HCT116 (cell line): Measurements from ENCODE around the gene KRT17.

Experiments
- CBX3 ChIP-seq: IDR thresholded peaks from 2 replicates; pipeline ENCODE4 v1.6.1; 2012; ENCODE audit warnings: low read depth
- CEBPB ChIP-seq: IDR thresholded peaks from 2 replicates; pipeline ENCODE4 v1.6.1; 2012; ENCODE audit warnings: low read depth
- EZH2 ChIP-seq: fragments of 200-600 bp; sonication (generic); IDR thresholded peaks from 2 replicates; pipeline ENCODE4 v1.6.1; 2017; ENCODE audit warnings: antibody characterized with exemption, mixed run types
- FOSL1 ChIP-seq: IDR thresholded peaks from 2 replicates; pipeline ENCODE4 v1.6.1; 2012; ENCODE audit warnings: low read depth
- POLR2A ChIP-seq: IDR thresholded peaks from 2 replicates; pipeline ENCODE4 v1.7.0; 2011; ENCODE audit warnings: borderline replicate concordance; ENCODE audit not compliant: insufficient read depth, insufficient read length; ENCODE audit errors: extremely low read depth
- POLR2AphosphoS5 ChIP-seq: IDR thresholded peaks from 2 replicates; pipeline ENCODE4 v1.6.1; 2011; ENCODE audit warnings: mild to moderate bottlenecking, low read depth, low read length, moderate library complexity
- RAD21 ChIP-seq: IDR thresholded peaks from 2 replicates; pipeline ENCODE4 v1.6.1; 2012; ENCODE audit warnings: low read depth, mild to moderate bottlenecking
- SIN3A ChIP-seq: IDR thresholded peaks from 2 replicates; pipeline ENCODE4 v1.6.1; 2012; ENCODE audit warnings: low read depth
- ZNF274 ChIP-seq: fragments of 200-500 bp; sonication (Bioruptor generic); IDR thresholded peaks from 2 replicates; pipeline ENCODE4 v1.6.1; 2014; ENCODE audit warnings: mild to moderate bottlenecking, low read depth, low read length, inconsistent platforms
- TF ChIP-seq, protein P1 (sequence below), 3 experiments: fragments of 200-600 bp in 1 of 3; sonication (generic) in 1 of 3; IDR thresholded peaks in 2 of 3; conservative IDR thresholded peaks in 1 of 3; 2 replicates each; pipeline ENCODE4 v1.5.1; 2012 to 2017; ENCODE audit warnings: low read depth in 2 of 3, low read length in 2 of 3, antibody characterized with exemption in 1 of 3, borderline replicate concordance in 1 of 3, control low read depth in 1 of 3, mild to moderate bottlenecking in 1 of 3, mixed read lengths in 1 of 3, mixed run types in 1 of 3, moderate library complexity in 1 of 3; ENCODE audit not compliant: insufficient read depth in 1 of 3
- TF ChIP-seq, protein P2 (sequence below): IDR thresholded peaks from 2 replicates; pipeline ENCODE4 v1.6.1; 2012; ENCODE audit warnings: low read depth
- TF ChIP-seq, protein P3 (sequence below): IDR thresholded peaks from 2 replicates; pipeline ENCODE4 v1.6.1; 2012

DNA sequence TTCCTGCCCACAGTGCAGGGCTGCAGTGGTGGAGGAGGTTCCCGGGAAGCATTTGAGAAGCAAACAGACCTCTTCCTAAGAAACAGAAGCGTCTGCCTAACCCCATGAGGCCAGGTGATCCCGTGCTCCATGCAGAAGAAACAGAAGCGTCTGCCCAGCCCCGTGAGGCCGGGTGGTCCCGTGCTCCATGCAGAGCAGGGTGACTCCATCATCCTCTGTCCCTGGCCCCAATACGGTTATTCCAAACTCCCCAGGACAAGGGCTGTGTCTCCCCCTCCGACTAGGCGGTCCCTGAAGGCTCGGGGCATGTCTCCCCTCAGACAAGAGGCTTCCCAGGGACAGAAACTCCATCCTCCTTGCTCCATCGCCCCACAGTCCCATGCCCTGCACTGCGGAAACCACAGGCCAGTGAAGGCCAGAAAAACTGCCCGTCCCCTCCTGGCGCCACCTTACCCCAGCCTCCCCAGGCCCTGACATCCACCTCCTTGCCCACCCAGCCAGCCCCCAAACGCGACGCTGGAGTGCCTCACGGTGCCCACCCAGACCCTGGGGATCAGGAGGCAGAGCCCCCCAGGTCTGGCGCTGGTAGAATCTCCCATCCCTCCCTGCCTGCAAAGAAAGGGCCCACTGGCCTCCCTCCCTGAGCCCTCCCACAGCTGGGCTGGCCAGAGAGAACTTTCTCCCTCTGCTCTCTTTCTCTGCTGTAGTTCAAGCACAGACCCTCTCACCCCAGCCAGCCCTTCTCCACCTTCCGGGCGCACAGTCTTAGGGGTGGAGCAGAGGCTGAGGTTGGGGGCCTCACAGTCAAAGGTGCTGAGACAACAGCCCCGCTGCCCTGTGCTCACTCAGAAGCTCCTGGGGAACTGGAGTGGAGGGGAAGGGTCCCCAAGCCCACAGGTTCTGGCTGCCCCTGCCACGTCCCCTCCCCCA, 30.6 kb upstream of the KRT17 start:
- TF ChIP-seq, protein P1, sequence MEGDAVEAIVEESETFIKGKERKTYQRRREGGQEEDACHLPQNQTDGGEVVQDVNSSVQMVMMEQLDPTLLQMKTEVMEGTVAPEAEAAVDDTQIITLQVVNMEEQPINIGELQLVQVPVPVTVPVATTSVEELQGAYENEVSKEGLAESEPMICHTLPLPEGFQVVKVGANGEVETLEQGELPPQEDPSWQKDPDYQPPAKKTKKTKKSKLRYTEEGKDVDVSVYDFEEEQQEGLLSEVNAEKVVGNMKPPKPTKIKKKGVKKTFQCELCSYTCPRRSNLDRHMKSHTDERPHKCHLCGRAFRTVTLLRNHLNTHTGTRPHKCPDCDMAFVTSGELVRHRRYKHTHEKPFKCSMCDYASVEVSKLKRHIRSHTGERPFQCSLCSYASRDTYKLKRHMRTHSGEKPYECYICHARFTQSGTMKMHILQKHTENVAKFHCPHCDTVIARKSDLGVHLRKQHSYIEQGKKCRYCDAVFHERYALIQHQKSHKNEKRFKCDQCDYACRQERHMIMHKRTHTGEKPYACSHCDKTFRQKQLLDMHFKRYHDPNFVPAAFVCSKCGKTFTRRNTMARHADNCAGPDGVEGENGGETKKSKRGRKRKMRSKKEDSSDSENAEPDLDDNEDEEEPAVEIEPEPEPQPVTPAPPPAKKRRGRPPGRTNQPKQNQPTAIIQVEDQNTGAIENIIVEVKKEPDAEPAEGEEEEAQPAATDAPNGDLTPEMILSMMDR (IDR thresholded peaks at IDR 0.05 in 2 of 3, conservative IDR thresholded peaks at IDR 0.05 in 1 of 3; ENCODE audit: borderline replicate concordance in 1 of 3, insufficient read depth in 1 of 3, low read depth in 2 of 3, low read length in 2 of 3), result no peak
- TF ChIP-seq ZNF274 (no peak), POLR2A (no peak), POLR2AphosphoS5 (no peak), CBX3 (no peak), EZH2 (no peak), CEBPB (no peak), FOSL1 (no peak), SIN3A (no peak), RAD21 (no peak)
- TF ChIP-seq, protein P2, sequence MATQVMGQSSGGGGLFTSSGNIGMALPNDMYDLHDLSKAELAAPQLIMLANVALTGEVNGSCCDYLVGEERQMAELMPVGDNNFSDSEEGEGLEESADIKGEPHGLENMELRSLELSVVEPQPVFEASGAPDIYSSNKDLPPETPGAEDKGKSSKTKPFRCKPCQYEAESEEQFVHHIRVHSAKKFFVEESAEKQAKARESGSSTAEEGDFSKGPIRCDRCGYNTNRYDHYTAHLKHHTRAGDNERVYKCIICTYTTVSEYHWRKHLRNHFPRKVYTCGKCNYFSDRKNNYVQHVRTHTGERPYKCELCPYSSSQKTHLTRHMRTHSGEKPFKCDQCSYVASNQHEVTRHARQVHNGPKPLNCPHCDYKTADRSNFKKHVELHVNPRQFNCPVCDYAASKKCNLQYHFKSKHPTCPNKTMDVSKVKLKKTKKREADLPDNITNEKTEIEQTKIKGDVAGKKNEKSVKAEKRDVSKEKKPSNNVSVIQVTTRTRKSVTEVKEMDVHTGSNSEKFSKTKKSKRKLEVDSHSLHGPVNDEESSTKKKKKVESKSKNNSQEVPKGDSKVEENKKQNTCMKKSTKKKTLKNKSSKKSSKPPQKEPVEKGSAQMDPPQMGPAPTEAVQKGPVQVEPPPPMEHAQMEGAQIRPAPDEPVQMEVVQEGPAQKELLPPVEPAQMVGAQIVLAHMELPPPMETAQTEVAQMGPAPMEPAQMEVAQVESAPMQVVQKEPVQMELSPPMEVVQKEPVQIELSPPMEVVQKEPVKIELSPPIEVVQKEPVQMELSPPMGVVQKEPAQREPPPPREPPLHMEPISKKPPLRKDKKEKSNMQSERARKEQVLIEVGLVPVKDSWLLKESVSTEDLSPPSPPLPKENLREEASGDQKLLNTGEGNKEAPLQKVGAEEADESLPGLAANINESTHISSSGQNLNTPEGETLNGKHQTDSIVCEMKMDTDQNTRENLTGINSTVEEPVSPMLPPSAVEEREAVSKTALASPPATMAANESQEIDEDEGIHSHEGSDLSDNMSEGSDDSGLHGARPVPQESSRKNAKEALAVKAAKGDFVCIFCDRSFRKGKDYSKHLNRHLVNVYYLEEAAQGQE, result no peak
- TF ChIP-seq, protein P3, sequence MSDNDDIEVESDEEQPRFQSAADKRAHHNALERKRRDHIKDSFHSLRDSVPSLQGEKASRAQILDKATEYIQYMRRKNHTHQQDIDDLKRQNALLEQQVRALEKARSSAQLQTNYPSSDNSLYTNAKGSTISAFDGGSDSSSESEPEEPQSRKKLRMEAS, result no peak
